GM21723 (cell line): Measurements from ENCODE around the gene PRORP.
"Not testable (repeated sequence)": the region's sequence is repeated elsewhere in the genome, so short reads cannot be mapped to it uniquely, and the experiment has no call there.

Experiments
- ATAC-seq: cut with Tn5 transposase; IDR thresholded peaks from one replicate; pipeline ENCODE4 v1.9.1; 2021; ENCODE audit warnings: mild to moderate bottlenecking, moderate library complexity; ENCODE audit not compliant: unreplicated experiment

The PRORP gene

GRCh38 chr14:35121887-35122695 lies at the start of gene PRORP, which contains the start of gene PPP2R3C:
PRORP (plus strand) TSS chr14:35122552; CDS start chr14:35123246, 694 bp downstream.
PPP2R3C (minus strand) TSS chr14:35121990; CDS start chr14:35121959, 31 bp downstream.
- ATAC-seq: peak; percentile 87

GRCh38 chr14:35073486-35073885 lies 48.9 kb upstream of the PRORP start:
- ATAC-seq: no peak

GRCh38 chr14:35078082-35078481 lies 44.3 kb upstream of the PRORP start:
- no peak for ATAC-seq

- no peak for ATAC-seq
Observed at GRCh38 chr14:35079742-35080141, 42.6 kb upstream of the PRORP start.

GRCh38 chr14:35083530-35084150 lies 38.7 kb upstream of the PRORP start:
- ATAC-seq: no peak

GRCh38 chr14:35085441-35085840 lies 36.9 kb upstream of the PRORP start:
- no peak for ATAC-seq

- ATAC-seq: no peak
Observed at GRCh38 chr14:35088514-35088913, 33.8 kb upstream of the PRORP start.

GRCh38 chr14:35094645-35095044 lies 27.7 kb upstream of the PRORP start:
- not testable (repeated sequence) for ATAC-seq

- no peak for ATAC-seq
Observed at GRCh38 chr14:35107866-35108265, 14.5 kb upstream of the PRORP start.

- ATAC-seq: no peak
Observed at GRCh38 chr14:35112641-35113040, 9.7 kb upstream of the PRORP start.

GRCh38 chr14:35113308-35113950 lies 8.9 kb upstream of the PRORP start:
- no peak for ATAC-seq

- no peak for ATAC-seq
Observed at GRCh38 chr14:35114036-35114435, 8.3 kb upstream of the PRORP start.

- ATAC-seq: no peak
Observed at GRCh38 chr14:35116242-35116641, 6.1 kb upstream of the PRORP start.

- no peak for ATAC-seq
Observed at GRCh38 chr14:35117112-35117511, 5.2 kb upstream of the PRORP start.

- no peak for ATAC-seq
Observed at GRCh38 chr14:35121026-35121886, 1.1 kb upstream of the PRORP start.

GRCh38 chr14:35122696-35123387 lies 490 bp downstream of the PRORP start:
- ATAC-seq: peak; percentile 33

- ATAC-seq: no peak
Observed at GRCh38 chr14:35123388-35123703, 994 bp downstream of the PRORP start.

- no peak for ATAC-seq
Observed at GRCh38 chr14:35124127-35124526, 1.8 kb downstream of the PRORP start.

- ATAC-seq: no peak
Observed at GRCh38 chr14:35133542-35134328, 11.4 kb downstream of the PRORP start.
